Measurements from ENCODE around the gene SNX17.

The SNX17 gene

GRCh38 chr2:27408601-27409320, 38.3 kb downstream of the SNX17 start:
- no peaks in the 10 kb centered on the region for H3K27me3 ChIP-seq (ENCODE audit: insufficient read depth, low read length)
- H2AFZ ChIP-seq (ENCODE audit: low read length), result no peak overlapping the region
- H3F3A ChIP-seq (ENCODE audit: insufficient read depth, low read length), result no peaks in the 10 kb centered on the region

DNA sequence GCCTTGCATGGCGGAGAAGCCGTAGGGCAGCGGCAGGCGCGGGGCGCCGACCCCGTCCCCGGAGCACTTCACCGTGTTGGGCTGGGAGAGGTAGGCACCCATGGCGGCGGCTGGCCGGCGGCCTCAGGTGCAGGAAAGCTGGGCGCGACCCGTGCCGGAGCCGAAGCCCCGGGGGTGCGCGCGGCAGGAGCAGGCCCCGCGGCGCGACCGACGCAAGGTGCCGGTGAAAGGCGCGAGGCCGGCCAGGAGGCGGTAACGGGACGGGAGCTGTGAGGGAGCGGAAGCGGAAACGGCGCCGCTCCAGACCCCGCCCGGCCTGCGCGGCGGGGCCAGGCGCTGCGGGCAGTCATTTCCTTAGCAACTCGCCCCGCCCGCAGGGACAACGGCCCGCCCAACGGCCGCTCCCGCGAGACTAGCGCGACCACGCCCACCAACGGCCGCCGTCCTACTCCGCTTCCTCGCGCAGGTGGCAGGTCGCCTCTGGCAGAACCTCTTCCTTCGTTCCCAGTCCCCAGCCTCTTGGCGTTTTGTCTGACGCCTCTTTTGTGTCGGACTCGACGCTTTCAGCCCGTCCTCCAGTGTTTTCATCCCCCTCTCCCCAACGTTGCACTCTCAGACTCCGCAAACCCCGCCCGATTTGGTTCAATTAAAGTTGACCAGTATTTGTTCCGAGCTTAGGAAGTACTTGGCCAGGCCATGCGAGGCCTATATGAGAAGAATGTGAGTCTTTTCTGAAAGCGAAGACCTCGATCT, 39.1 kb downstream of the SNX17 start, which contains the start of gene PPM1G:
PPM1G (minus strand) TSS at position 271 of the 753 bp plus-strand sequence; CDS start at position 102, 169 bp downstream.
- Histone ChIP-seq H3K9ac (ENCODE audit: low read length) (peak within 1 kb of the TSS; percentile 99), H3F3A (ENCODE audit: insufficient read depth, low read length) (no peaks in the 10 kb centered on the region), H3K9me2 (ENCODE audit: low read depth, low read length) (no peaks in the 10 kb centered on the region), H4K20me1 (ENCODE audit: insufficient read depth, low read length) (no peaks in the 10 kb centered on the region), H2AFZ (ENCODE audit: low read length) (peak within 1 kb of the TSS; percentile 87), H3K36me3 (ENCODE audit: insufficient read depth, low read length) (peaks cover 27% of the 10 kb centered on the region), H3K27me3 (ENCODE audit: insufficient read depth, low read length) (no peaks in the 10 kb centered on the region), H3K9me3 (ENCODE audit: low read length) (no peaks in the 10 kb centered on the region), H3K4me1 (ENCODE audit: insufficient read depth, low read length, severe bottlenecking) (peaks cover 30% of the 10 kb centered on the region), H3K79me2 (ENCODE audit: insufficient read depth, low read length) (peaks cover 48% of the 10 kb centered on the region), H3K4me2 (ENCODE audit: low read length) (peak within 1 kb of the TSS; percentile 89), H3K27ac (ENCODE audit: low read depth, low read length, poor library complexity, severe bottlenecking) (peak within 1 kb of the TSS; percentile 75), H3K4me3 (ENCODE audit: low read depth, low read length, poor library complexity, severe bottlenecking) (peak within 1 kb of the TSS; percentile 100)
- TF ChIP-seq, protein P1, sequence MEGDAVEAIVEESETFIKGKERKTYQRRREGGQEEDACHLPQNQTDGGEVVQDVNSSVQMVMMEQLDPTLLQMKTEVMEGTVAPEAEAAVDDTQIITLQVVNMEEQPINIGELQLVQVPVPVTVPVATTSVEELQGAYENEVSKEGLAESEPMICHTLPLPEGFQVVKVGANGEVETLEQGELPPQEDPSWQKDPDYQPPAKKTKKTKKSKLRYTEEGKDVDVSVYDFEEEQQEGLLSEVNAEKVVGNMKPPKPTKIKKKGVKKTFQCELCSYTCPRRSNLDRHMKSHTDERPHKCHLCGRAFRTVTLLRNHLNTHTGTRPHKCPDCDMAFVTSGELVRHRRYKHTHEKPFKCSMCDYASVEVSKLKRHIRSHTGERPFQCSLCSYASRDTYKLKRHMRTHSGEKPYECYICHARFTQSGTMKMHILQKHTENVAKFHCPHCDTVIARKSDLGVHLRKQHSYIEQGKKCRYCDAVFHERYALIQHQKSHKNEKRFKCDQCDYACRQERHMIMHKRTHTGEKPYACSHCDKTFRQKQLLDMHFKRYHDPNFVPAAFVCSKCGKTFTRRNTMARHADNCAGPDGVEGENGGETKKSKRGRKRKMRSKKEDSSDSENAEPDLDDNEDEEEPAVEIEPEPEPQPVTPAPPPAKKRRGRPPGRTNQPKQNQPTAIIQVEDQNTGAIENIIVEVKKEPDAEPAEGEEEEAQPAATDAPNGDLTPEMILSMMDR (IDR thresholded peaks at IDR 0.05; ENCODE audit: low read length), result no peak
- no peak for TF ChIP-seq EZH2 (IDR thresholded peaks at IDR 0.05; ENCODE audit: borderline replicate concordance, low read length)

More at GRCh38 chr2:27408601-27409320, 38.3 kb downstream of the SNX17 start:
- Histone ChIP-seq H3K9me2 (ENCODE audit: low read depth, low read length) (no peaks in the 10 kb centered on the region), H3K4me2 (ENCODE audit: low read length) (peak overlapping the region; percentile 89), H3K9ac (ENCODE audit: low read length) (peak overlapping the region; percentile 99), H3K9me3 (ENCODE audit: low read length) (no peaks in the 10 kb centered on the region), H3K4me3 (ENCODE audit: low read depth, low read length, poor library complexity, severe bottlenecking) (peak overlapping the region; percentile 100), H3K4me1 (ENCODE audit: insufficient read depth, low read length, severe bottlenecking) (peaks cover 30% of the 10 kb centered on the region), H3K36me3 (ENCODE audit: insufficient read depth, low read length) (peaks cover 33% of the 10 kb centered on the region), H3K79me2 (ENCODE audit: insufficient read depth, low read length) (peaks cover 55% of the 10 kb centered on the region), H3K27ac (ENCODE audit: low read depth, low read length, poor library complexity, severe bottlenecking) (peak overlapping the region; percentile 40), H4K20me1 (ENCODE audit: insufficient read depth, low read length) (no peaks in the 10 kb centered on the region)
- TF ChIP-seq, protein P1 (IDR thresholded peaks at IDR 0.05; ENCODE audit: low read length), result no peak
- TF ChIP-seq EZH2 (IDR thresholded peaks at IDR 0.05; ENCODE audit: borderline replicate concordance, low read length), result no peak

GRCh38 chr2:27412419-27413152, 42.2 kb downstream of the SNX17 start:
- Histone ChIP-seq H3K4me3 (ENCODE audit: low read depth, low read length, poor library complexity, severe bottlenecking) (no peak overlapping the region), H3K9me3 (ENCODE audit: low read length) (no peaks in the 10 kb centered on the region), H3K4me1 (ENCODE audit: insufficient read depth, low read length, severe bottlenecking) (peaks cover 17% of the 10 kb centered on the region), H3K9me2 (ENCODE audit: low read depth, low read length) (no peaks in the 10 kb centered on the region), H3F3A (ENCODE audit: insufficient read depth, low read length) (no peaks in the 10 kb centered on the region), H3K9ac (ENCODE audit: low read length) (no peak overlapping the region), H4K20me1 (ENCODE audit: insufficient read depth, low read length) (no peaks in the 10 kb centered on the region), H3K27me3 (ENCODE audit: insufficient read depth, low read length) (no peaks in the 10 kb centered on the region), H3K36me3 (ENCODE audit: insufficient read depth, low read length) (peaks cover 2% of the 10 kb centered on the region), H2AFZ (ENCODE audit: low read length) (no peak overlapping the region), H3K27ac (ENCODE audit: low read depth, low read length, poor library complexity, severe bottlenecking) (no peak overlapping the region), H3K4me2 (ENCODE audit: low read length) (no peak overlapping the region), H3K79me2 (ENCODE audit: insufficient read depth, low read length) (peaks cover 17% of the 10 kb centered on the region)
- TF ChIP-seq EZH2 (IDR thresholded peaks at IDR 0.05; ENCODE audit: borderline replicate concordance, low read length), result no peak
- TF ChIP-seq, protein P1 (IDR thresholded peaks at IDR 0.05; ENCODE audit: low read length), result no peak
